CD14-positive monocyte (primary cell): Measurements from ENCODE around the gene RBFOX2. TPM values are rescaled to one million over a fixed set of nuclear protein-coding genes. Genes with fewer than 3 reads are reported as not detected.

Source experiments
- DNase-seq, 3 donors: peaks; one replicate each; pipeline ENCODE4 v3.0.0-alpha.2; 2011 to 2022
- H2AFZ ChIP-seq: 2 replicates; pipeline ENCODE4 v1.6.0; 2012; ENCODE audit warnings: mild to moderate bottlenecking, low read depth, low read length, inconsistent platforms; ENCODE audit not compliant: insufficient read depth, poor library complexity, severe bottlenecking
- H3K27ac ChIP-seq, 2 donors: 1 replicate in 1 of 2; 2 replicates in 1 of 2; pipeline ENCODE4 v1.5.1; 2012 to 2013; ENCODE audit warnings: low read length in 2 of 2, control low read depth in 1 of 2, inconsistent platforms in 1 of 2, low read depth in 1 of 2, mild to moderate bottlenecking in 1 of 2
- H3K27me3 ChIP-seq, 2 donors: one replicate each; pipeline versions ENCODE4 v1.6.0 to v1.6.1; 2011 to 2013; ENCODE audit warnings: low read length in 2 of 2; ENCODE audit not compliant: control insufficient read depth in 2 of 2, insufficient read depth in 2 of 2
- H3K36me3 ChIP-seq, 2 donors: replicated peaks in 1 of 2; 1 replicate in 1 of 2; 2 replicates in 1 of 2; pipeline versions ENCODE4 v1.5.1 to v1.6.1; 2012 to 2013; ENCODE audit warnings: low read length in 2 of 2, control low read depth in 1 of 2, inconsistent platforms in 1 of 2, mild to moderate bottlenecking in 1 of 2; ENCODE audit not compliant: insufficient read depth in 2 of 2, control insufficient read depth in 1 of 2
- H3K4me1 ChIP-seq, 2 donors: 1 replicate in 1 of 2; 2 replicates in 1 of 2; pipeline versions ENCODE4 v1.5.1 to v1.6.1; 2012 to 2013; ENCODE audit warnings: low read length in 2 of 2, control low read depth in 1 of 2, inconsistent platforms in 1 of 2, mild to moderate bottlenecking in 1 of 2, moderate library complexity in 1 of 2; ENCODE audit not compliant: insufficient read depth in 2 of 2, control insufficient read depth in 1 of 2
- H3K4me2 ChIP-seq: replicated peaks from 2 replicates; pipeline ENCODE3; 2012; ENCODE audit warnings: low read length, moderate library complexity, mild to moderate bottlenecking; ENCODE audit not compliant: poor library complexity, severe bottlenecking; ENCODE audit errors: extremely low read depth
- H3K4me3 ChIP-seq, 3 experiments: fragments of 200-600 bp in 1 of 3; sonication (generic) in 1 of 3; replicated peaks in 1 of 3; 1 replicate in 2 of 3; 2 replicates in 1 of 3; pipeline ENCODE4 v1.5.1; 2011 to 2013; ENCODE audit warnings: low read length in 3 of 3, mild to moderate bottlenecking in 3 of 3, control low read depth in 2 of 3, low read depth in 2 of 3, inconsistent platforms in 1 of 3, moderate library complexity in 1 of 3
- H3K79me2 ChIP-seq: 2 replicates; pipeline ENCODE4 v1.6.0; 2012; ENCODE audit warnings: mild to moderate bottlenecking, control low read depth, inconsistent platforms, low read length, moderate library complexity; ENCODE audit not compliant: insufficient read depth
- H3K9ac ChIP-seq: 2 replicates; pipeline ENCODE4 v1.6.0; 2017; ENCODE audit warnings: low read length, mild to moderate bottlenecking; ENCODE audit not compliant: insufficient read depth, poor library complexity, severe bottlenecking
- H3K9me3 ChIP-seq, 2 donors: replicated peaks in 1 of 2; 1 replicate in 1 of 2; 2 replicates in 1 of 2; pipeline versions ENCODE4 v1.5.1 to v1.6.1; 2012 to 2013; ENCODE audit warnings: low read length in 2 of 2, control low read depth in 1 of 2; ENCODE audit not compliant: control insufficient read depth in 1 of 2, insufficient read depth in 1 of 2
- H4K20me1 ChIP-seq: 2 replicates; pipeline ENCODE4 v1.6.0; 2012; ENCODE audit warnings: mild to moderate bottlenecking, low read length, control low read depth, moderate library complexity; ENCODE audit not compliant: insufficient read depth
- H3K27ac Mint-ChIP-seq, 7 donors: one replicate each; pipeline ENCODE4 v1.8.0; 2020; ENCODE audit warnings: mild to moderate bottlenecking in 7 of 7, mixed read lengths in 7 of 7, moderate library complexity in 6 of 7, inconsistent platforms in 2 of 7
- H3K27me3 Mint-ChIP-seq, 3 donors: one replicate each; pipeline ENCODE4 v1.8.0; 2021 to 2022; ENCODE audit warnings: low read depth in 3 of 3, mild to moderate bottlenecking in 3 of 3, mixed read lengths in 3 of 3, moderate library complexity in 3 of 3, inconsistent platforms in 1 of 3
- H3K36me3 Mint-ChIP-seq, 2 donors: one replicate each; pipeline ENCODE4 v1.8.0; 2020; ENCODE audit warnings: mixed read lengths in 2 of 2, inconsistent platforms in 1 of 2, mild to moderate bottlenecking in 1 of 2
- H3K4me1 Mint-ChIP-seq: one replicate; pipeline ENCODE4 v1.8.0; 2020; ENCODE audit warnings: mild to moderate bottlenecking, mixed read lengths
- H3K4me3 Mint-ChIP-seq, 2 donors: one replicate each; pipeline ENCODE4 v1.8.0; 2020; ENCODE audit warnings: mild to moderate bottlenecking in 2 of 2, mixed read lengths in 2 of 2, moderate library complexity in 1 of 2
- H3K9me3 Mint-ChIP-seq, 7 donors: one replicate each; pipeline ENCODE4 v1.8.0; 2020 to 2022; ENCODE audit warnings: mixed read lengths in 7 of 7, mild to moderate bottlenecking in 6 of 7, moderate library complexity in 6 of 7, inconsistent platforms in 2 of 7
- CTCF ChIP-seq: fragments of 200-600 bp; IDR thresholded peaks from one replicate; pipeline ENCODE4 v1.8.0; 2022; ENCODE audit warnings: antibody characterized with exemption, mild to moderate bottlenecking
- WGBS: methylation state at CpG from one replicate; pipeline ENCODE4 v1.1.5; 2013; ENCODE audit warnings: missing lambda C conversion rate; ENCODE audit not compliant: insufficient coverage; 5-methylcytosine and 5-hydroxymethylcytosine counted together
- intact Hi-C, 2 donors: fragments of 100-400 bp; cut with micrococcal nuclease; formaldehyde crosslinking; loops; one replicate each; pipeline versions ENCODE4 v1.15.0 to v1.15.1; 2023
- polyA plus RNA-seq, 3 donors: library from polyadenylated mRNA; depleted of rRNA in 1 of 3; unstranded in 2 of 3; stranded (reverse) in 1 of 3; fragments of 300-500 nt in 2 of 3; fragments of >200 nt in 1 of 3; fragmentation: Illumina TruSeq in 2 of 3; gene quantifications; 1 replicate in 2 of 3; 2 replicates in 1 of 3; pipeline ENCODE4 v1.2.3, GENCODE V29; 2012 to 2021

The RBFOX2 gene
- polyA plus RNA-seq, 3 donors = not detected

- no CpG with 5 or more reads among the region's 1 CpG for WGBS
- H3K27me3 ChIP-seq = no peaks in the 10 kb centered on the region
- H3K27me3 Mint-ChIP-seq = peaks cover 2 to 3% (median 2%) of the 10 kb centered on the region in 3 donors
- H3K4me3 ChIP-seq = no peak overlapping the region
- H3K9me3 ChIP-seq = no peaks in the 10 kb centered on the region
- no peak overlapping the region for H3K27ac Mint-ChIP-seq
- no peaks in the 10 kb centered on the region for H3K9me3 Mint-ChIP-seq
- no peaks in the 10 kb centered on the region for H3K36me3 Mint-ChIP-seq
- no peaks in the 10 kb centered on the region for H4K20me1 ChIP-seq
- no peak overlapping the region for H3K27ac ChIP-seq
- no peak for DNase-seq
- no peak for TF ChIP-seq CTCF
- no peaks in the 10 kb centered on the region for H3K4me1 Mint-ChIP-seq
- H3K4me3 Mint-ChIP-seq = no peak overlapping the region
- no peaks in the 10 kb centered on the region for H3K4me1 ChIP-seq
- H3K4me2 ChIP-seq = no peak overlapping the region
- H2AFZ ChIP-seq = no peak overlapping the region
- H3K9ac ChIP-seq = no peak overlapping the region
- intact Hi-C loops = no loop called here
- no peaks in the 10 kb centered on the region for H3K79me2 ChIP-seq
- H3K36me3 ChIP-seq = no peaks in the 10 kb centered on the region
These were observed 71.0 kb downstream of the RBFOX2 start for GRCh38 chr22:35957589-35957988.

- no peaks in the 10 kb centered on the region for H3K4me1 Mint-ChIP-seq
- H3K36me3 Mint-ChIP-seq = no peaks in the 10 kb centered on the region
- H3K9me3 Mint-ChIP-seq = no peaks in the 10 kb centered on the region
- Histone ChIP-seq H3K27ac (no peak overlapping the region), H2AFZ (no peak overlapping the region), H3K9ac (no peak overlapping the region), H3K4me3 (no peak overlapping the region), H3K9me3 (no peaks in the 10 kb centered on the region), H3K36me3 (no peaks in the 10 kb centered on the region), H4K20me1 (no peaks in the 10 kb centered on the region), H3K4me2 (no peak overlapping the region), H3K4me1 (no peaks in the 10 kb centered on the region), H3K27me3 (no peaks in the 10 kb centered on the region), H3K79me2 (no peaks in the 10 kb centered on the region)
- H3K4me3 Mint-ChIP-seq = no peak overlapping the region
- H3K27me3 Mint-ChIP-seq = peaks cover 2 to 3% (median 2%) of the 10 kb centered on the region in 3 donors
- intact Hi-C loops = no loop called here
- DNase-seq = no peak
- no CpG with 5 or more reads among the region's 3 CpGs for WGBS
- H3K27ac Mint-ChIP-seq = no peak overlapping the region
- no peak for TF ChIP-seq CTCF
These were observed 71.8 kb downstream of the RBFOX2 start for GRCh38 chr22:35956850-35957249.
